Small intestine (tissue), 7 donors: ENCODE measurements around the gene OTP. TPM values are rescaled to one million over a fixed set of nuclear protein-coding genes. Genes with fewer than 3 reads are reported as not detected.

ENCODE experiments used
- DNase-seq, 2 donors: peaks; one replicate each; pipeline versions ENCODE4 v3.0.0 to v3.0.0-alpha.2; 2013
- FAIRE-seq: peaks from 2 replicates; lab custom pipeline; 2012; peaks lifted over from hg19 to GRCh38; lab: Jason Lieb, UNC
- H3K27ac ChIP-seq, 3 donors: one replicate each; pipeline ENCODE4 v1.5.1; 2013; ENCODE audit warnings: low read length in 2 of 3, mild to moderate bottlenecking in 2 of 3, control low read depth in 1 of 3, inconsistent platforms in 1 of 3, low read depth in 1 of 3, moderate library complexity in 1 of 3
- H3K27me3 ChIP-seq, 3 donors: one replicate each; pipeline ENCODE4 v1.6.1; 2013; ENCODE audit warnings: low read length in 3 of 3, inconsistent platforms in 1 of 3; ENCODE audit not compliant: control insufficient read depth in 3 of 3, insufficient read depth in 3 of 3
- H3K36me3 ChIP-seq, 3 donors: one replicate each; pipeline ENCODE4 v1.6.1; 2013; ENCODE audit warnings: low read length in 3 of 3, inconsistent platforms in 1 of 3, low read depth in 1 of 3, mild to moderate bottlenecking in 1 of 3, moderate library complexity in 1 of 3; ENCODE audit not compliant: control insufficient read depth in 3 of 3, insufficient read depth in 2 of 3
- H3K4me1 ChIP-seq, 3 donors: one replicate each; pipeline ENCODE4 v1.6.1; 2013; ENCODE audit warnings: low read length in 2 of 3, inconsistent platforms in 1 of 3, low read depth in 1 of 3, mild to moderate bottlenecking in 1 of 3, moderate library complexity in 1 of 3; ENCODE audit not compliant: control insufficient read depth in 3 of 3, insufficient read depth in 2 of 3
- H3K4me3 ChIP-seq, 3 donors: one replicate each; pipeline ENCODE4 v1.5.1; 2013; ENCODE audit warnings: low read length in 3 of 3, control low read depth in 1 of 3, inconsistent platforms in 1 of 3, low read depth in 1 of 3, mild to moderate bottlenecking in 1 of 3, moderate library complexity in 1 of 3
- H3K9me3 ChIP-seq, 2 donors: one replicate each; pipeline ENCODE4 v1.6.1; 2013; ENCODE audit warnings: low read depth in 1 of 2, low read length in 1 of 2; ENCODE audit not compliant: control insufficient read depth in 2 of 2, insufficient read depth in 1 of 2
- WGBS, 3 donors: extraction: QIAGEN DNeasy Blood & Tissue Kit; methylation state at CpG; one replicate each; pipeline ENCODE4 v1.1.7; 2013; 5-methylcytosine and 5-hydroxymethylcytosine counted together
- polyA plus RNA-seq, 4 donors: library from polyadenylated mRNA; stranded (reverse) in 3 of 4; unstranded in 1 of 4; fragments of 200-250 nt in 3 of 4; fragments of 120-200 nt in 1 of 4; gene quantifications; one replicate each; pipeline versions ENCODE4 v1.2.1 to v1.2.3, GENCODE V29; 2013
- donor health status: healthy with polysubstance abuse.
- donor health status: control.
- donor health status: control.
- donor health status: Bipolar disorder and iron deficiency.
- donor health status: healthy.

OTP gene
- polyA plus RNA-seq, 4 donors, result not detected

- Histone ChIP-seq H3K9me3 (peaks cover 2 to 11% of the 10 kb centered on the region in 2 donors), H3K36me3 (no peaks in the 10 kb centered on the region), H3K4me1 (peaks cover 0 to 3% (median under 1%) of the 10 kb centered on the region in 3 donors), H3K4me3 (no peak overlapping the region), H3K27me3 (peaks cover 18 to 86% (median 63%) of the 10 kb centered on the region in 3 donors), H3K27ac (no peak overlapping the region)
- WGBS, 3 donors, result 11 to 30% (median 22%) methylated on average over 30 of the region's 30 CpGs
- DNase-seq (no peak), FAIRE-seq (no peak)
Measured at GRCh38 chr5:77635917-77636640, 2.4 kb downstream of the OTP start.

- FAIRE-seq (no peak), DNase-seq (peak in 1 of 2 donors; percentile 54)
- peaks cover 2 to 9% (median 5%) of the 10 kb centered on the region in 3 donors for H3K4me1 ChIP-seq
- H3K4me3 ChIP-seq, result no peak overlapping the region
- H3K9me3 ChIP-seq, result peaks cover 2 to 16% of the 10 kb centered on the region in 2 donors
- H3K36me3 ChIP-seq, result no peaks in the 10 kb centered on the region
- WGBS, 3 donors, result 20 to 28% (median 22%) methylated on average over 11 of the region's 11 CpGs
- H3K27ac ChIP-seq, result no peak overlapping the region
- peaks cover 12 to 85% (median 62%) of the 10 kb centered on the region in 3 donors for H3K27me3 ChIP-seq
Measured at GRCh38 chr5:77635067-77635916, 3.2 kb downstream of the OTP start.

- 17 to 24% (median 18%) methylated on average over 5 of the region's 5 CpGs for WGBS, 3 donors
- peaks cover 10 to 87% (median 65%) of the 10 kb centered on the region in 3 donors for H3K27me3 ChIP-seq
- H3K36me3 ChIP-seq, result no peaks in the 10 kb centered on the region
- H3K9me3 ChIP-seq, result peaks cover 2 to 14% of the 10 kb centered on the region in 2 donors
- H3K27ac ChIP-seq, result no peak overlapping the region
- FAIRE-seq (no peak), DNase-seq (no peak)
- peaks cover 2 to 9% (median 5%) of the 10 kb centered on the region in 3 donors for H3K4me1 ChIP-seq
- H3K4me3 ChIP-seq, result no peak overlapping the region
Measured at GRCh38 chr5:77633709-77634108, 4.8 kb downstream of the OTP start.

- Histone ChIP-seq H3K27ac (no peak overlapping the region), H3K4me1 (peaks cover 2 to 9% (median 5%) of the 10 kb centered on the region in 3 donors), H3K4me3 (no peak overlapping the region), H3K27me3 (peaks cover 10 to 86% (median 62%) of the 10 kb centered on the region in 3 donors), H3K36me3 (no peaks in the 10 kb centered on the region), H3K9me3 (peaks cover 2 to 14% of the 10 kb centered on the region in 2 donors)
- WGBS, 3 donors, result 11 to 19% (median 16%) methylated on average over 8 of the region's 8 CpGs
- FAIRE-seq, result no peak
- DNase-seq, result no peak
Measured at GRCh38 chr5:77633207-77633675, 5.3 kb downstream of the OTP start.

- H3K4me1 ChIP-seq, result peaks cover 2 to 9% (median 5%) of the 10 kb centered on the region in 3 donors
- no peaks in the 10 kb centered on the region for H3K36me3 ChIP-seq
- H3K27me3 ChIP-seq, result peaks cover 10 to 86% (median 64%) of the 10 kb centered on the region in 3 donors
- no peak overlapping the region for H3K4me3 ChIP-seq
- DNase-seq (peak in 1 of 2 donors; percentile 9), FAIRE-seq (no peak)
- H3K27ac ChIP-seq, result no peak overlapping the region
- H3K9me3 ChIP-seq, result peaks cover 2 to 16% of the 10 kb centered on the region in 2 donors
- WGBS, 3 donors, result 9 to 19% (median 18%) methylated on average over 33 of the region's 33 CpGs
Measured at GRCh38 chr5:77632526-77633206, 5.8 kb downstream of the OTP start.

GRCh38 chr5:77630114-77630680 lies 8.3 kb downstream of the OTP start:
- Histone ChIP-seq H3K27me3 (peaks cover 9 to 77% (median 50%) of the 10 kb centered on the region in 3 donors), H3K4me3 (peak overlapping the region in 2 of 3 donors; percentile 18 to 63), H3K36me3 (no peaks in the 10 kb centered on the region), H3K4me1 (peaks cover 2 to 9% (median 5%) of the 10 kb centered on the region in 3 donors), H3K9me3 (peaks cover 2 to 13% of the 10 kb centered on the region in 2 donors), H3K27ac (no peak overlapping the region)
- 1 to 2% (median 1%) methylated on average over 38 to 65 of the region's 65 CpGs for WGBS, 3 donors
- FAIRE-seq, result no peak
- peak; percentile 21 to 52 for DNase-seq

GRCh38 chr5:77629509-77630113 lies 8.9 kb downstream of the OTP start:
- 3 to 8% (median 4%) methylated on average over 39 to 52 of the region's 52 CpGs for WGBS, 3 donors
- FAIRE-seq (no peak), DNase-seq (peak in 1 of 2 donors; percentile 32)
- Histone ChIP-seq H3K27me3 (peaks cover 11 to 81% (median 50%) of the 10 kb centered on the region in 3 donors), H3K27ac (no peak overlapping the region), H3K36me3 (no peaks in the 10 kb centered on the region), H3K4me1 (peaks cover 2 to 9% (median 5%) of the 10 kb centered on the region in 3 donors), H3K4me3 (peak overlapping the region in 2 of 3 donors; percentile 18 to 63), H3K9me3 (peaks cover 2 to 13% of the 10 kb centered on the region in 2 donors)
